ENCODE measurements around the gene AFG3L2. TPM values are rescaled to one million over a fixed set of nuclear protein-coding genes. Genes with fewer than 3 reads are reported as not detected.

AFG3L2 gene
- total RNA-seq, 1 donor from 2014 or later: 66.8 TPM

- no peak for DNase-seq (ENCODE audit: low spot score)
- H3K4me3 Mint-ChIP-seq: no peak overlapping the region
- H3K9me3 Mint-ChIP-seq: no peaks in the 10 kb centered on the region
- H3K36me3 Mint-ChIP-seq (ENCODE audit: low read depth): no peaks in the 10 kb centered on the region
- no peak overlapping the region for H3K27ac Mint-ChIP-seq
- peaks cover 19% of the 10 kb centered on the region for H3K4me1 Mint-ChIP-seq (ENCODE audit: low read depth)
- peaks cover 39% of the 10 kb centered on the region for H3K27me3 Mint-ChIP-seq (ENCODE audit: insufficient read depth)
- intact Hi-C loops (cut with micrococcal nuclease): loop anchor here (5.0 kb wide), 1 partner anchor 248 kb away; the partner anchor contains the start of gene SPIRE1
These were observed 32.4 kb upstream of the AFG3L2 start for GRCh38 chr18:12409469-12409868.

GRCh38 chr18:12408247-12408869 lies 31.3 kb upstream of the AFG3L2 start:
- intact Hi-C loops (cut with micrococcal nuclease): loop anchor here (5.0 kb wide), 1 partner anchor 249 kb away; the partner anchor contains the start of gene SPIRE1
- Mint-ChIP-seq H3K9me3 (no peaks in the 10 kb centered on the region), H3K27me3 (ENCODE audit: insufficient read depth) (peaks cover 47% of the 10 kb centered on the region), H3K4me3 (peak overlapping the region; percentile 76), H3K36me3 (ENCODE audit: low read depth) (no peaks in the 10 kb centered on the region), H3K4me1 (ENCODE audit: low read depth) (peaks cover 27% of the 10 kb centered on the region), H3K27ac (no peak overlapping the region)
- no peak for DNase-seq (ENCODE audit: low spot score)

DNA sequence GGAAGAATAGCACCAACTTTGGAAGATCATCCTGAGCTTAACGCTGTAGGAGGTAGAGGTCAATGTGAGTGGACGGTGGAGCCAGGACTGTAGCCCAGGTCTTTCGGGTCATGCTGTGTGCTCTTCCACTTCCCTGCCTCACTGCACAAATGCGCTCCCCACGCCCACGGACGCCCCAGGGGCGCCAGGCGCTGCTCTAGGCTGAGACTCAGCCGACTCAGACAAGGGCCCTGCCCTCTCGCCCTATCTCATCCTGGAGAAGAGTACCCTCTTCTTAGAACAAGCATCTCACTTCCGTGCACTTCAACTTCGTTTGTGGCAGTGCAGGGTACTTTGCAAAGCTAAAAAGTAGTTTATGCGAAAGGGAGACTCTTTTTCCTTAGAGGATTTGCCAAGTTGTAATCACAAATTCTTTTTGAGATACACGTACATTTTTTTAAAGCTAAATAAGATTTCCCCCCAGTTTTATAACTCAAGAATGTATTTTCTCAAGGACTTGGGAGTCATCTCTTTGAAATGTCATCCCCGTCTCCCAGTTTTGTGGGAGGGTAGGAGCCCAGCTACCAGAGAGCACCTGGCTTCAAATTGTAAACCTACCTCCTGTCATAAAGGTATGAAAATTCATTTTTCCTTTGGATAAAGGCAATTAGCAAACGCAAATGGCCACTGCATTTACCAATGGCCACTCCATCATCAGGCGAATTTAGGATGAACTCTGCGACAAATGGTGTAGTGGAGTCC lies 29.5 kb upstream of the AFG3L2 start:
- Mint-ChIP-seq H3K9me3 (no peaks in the 10 kb centered on the region), H3K36me3 (ENCODE audit: low read depth) (no peaks in the 10 kb centered on the region), H3K27me3 (ENCODE audit: insufficient read depth) (peaks cover 58% of the 10 kb centered on the region), H3K4me3 (peak overlapping the region; percentile 85), H3K27ac (no peak overlapping the region), H3K4me1 (ENCODE audit: low read depth) (peaks cover 28% of the 10 kb centered on the region)
- intact Hi-C loops (cut with micrococcal nuclease): loop anchor here (1.0 to 5.0 kb wide), 3 partner anchors 14 to 251 kb away; partner anchors contain the start of genes AFG3L2 and SPIRE1
- no peak for DNase-seq (ENCODE audit: low spot score)

DNA sequence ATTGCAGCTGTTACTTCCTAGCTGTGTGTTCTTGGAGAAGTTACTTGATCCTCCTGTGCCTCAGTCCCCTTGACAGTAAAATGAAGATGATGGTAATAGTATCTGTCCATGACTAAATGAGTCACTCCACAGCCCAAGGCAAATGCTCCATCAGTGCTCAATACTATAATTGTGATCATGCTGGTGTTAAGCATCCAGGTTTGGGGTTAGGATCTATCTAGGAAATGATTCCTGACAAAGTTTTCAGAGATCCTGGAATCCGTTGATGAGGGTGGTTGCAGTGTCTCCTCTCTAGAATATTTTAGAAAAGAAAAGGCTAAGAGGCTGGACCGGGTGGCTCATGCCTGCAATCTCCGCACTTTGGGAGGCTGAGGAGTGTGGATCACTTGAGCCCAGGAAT lies 28.0 kb upstream of the AFG3L2 start:
- Mint-ChIP-seq H3K9me3 (no peaks in the 10 kb centered on the region), H3K36me3 (ENCODE audit: low read depth) (no peaks in the 10 kb centered on the region), H3K4me1 (ENCODE audit: low read depth) (peaks cover 28% of the 10 kb centered on the region), H3K27ac (no peak overlapping the region), H3K4me3 (no peak overlapping the region), H3K27me3 (ENCODE audit: insufficient read depth) (peaks cover 58% of the 10 kb centered on the region)
- DNase-seq (ENCODE audit: low spot score): no peak
- intact Hi-C loops (cut with micrococcal nuclease): loop anchor here (5.0 kb wide), 1 partner anchor 252 kb away; the partner anchor contains the start of gene SPIRE1

GRCh38 chr18:12403601-12404506 lies 26.8 kb upstream of the AFG3L2 start:
- no peaks in the 10 kb centered on the region for H3K9me3 Mint-ChIP-seq
- intact Hi-C loops (cut with micrococcal nuclease): no loop called here
- no peak overlapping the region for H3K27ac Mint-ChIP-seq
- H3K27me3 Mint-ChIP-seq (ENCODE audit: insufficient read depth): peaks cover 56% of the 10 kb centered on the region
- no peaks in the 10 kb centered on the region for H3K36me3 Mint-ChIP-seq (ENCODE audit: low read depth)
- H3K4me1 Mint-ChIP-seq (ENCODE audit: low read depth): peaks cover 28% of the 10 kb centered on the region
- no peak for DNase-seq (ENCODE audit: low spot score)
- H3K4me3 Mint-ChIP-seq: no peak overlapping the region

- Mint-ChIP-seq H3K4me1 (ENCODE audit: low read depth) (peaks cover 20% of the 10 kb centered on the region), H3K9me3 (no peaks in the 10 kb centered on the region), H3K4me3 (no peak overlapping the region), H3K27me3 (ENCODE audit: insufficient read depth) (peaks cover 44% of the 10 kb centered on the region), H3K27ac (no peak overlapping the region), H3K36me3 (ENCODE audit: low read depth) (no peaks in the 10 kb centered on the region)
- intact Hi-C loops (cut with micrococcal nuclease): no loop called here
- DNase-seq (ENCODE audit: low spot score): no peak
These were observed 24.9 kb upstream of the AFG3L2 start for GRCh38 chr18:12401881-12402280.

DNA sequence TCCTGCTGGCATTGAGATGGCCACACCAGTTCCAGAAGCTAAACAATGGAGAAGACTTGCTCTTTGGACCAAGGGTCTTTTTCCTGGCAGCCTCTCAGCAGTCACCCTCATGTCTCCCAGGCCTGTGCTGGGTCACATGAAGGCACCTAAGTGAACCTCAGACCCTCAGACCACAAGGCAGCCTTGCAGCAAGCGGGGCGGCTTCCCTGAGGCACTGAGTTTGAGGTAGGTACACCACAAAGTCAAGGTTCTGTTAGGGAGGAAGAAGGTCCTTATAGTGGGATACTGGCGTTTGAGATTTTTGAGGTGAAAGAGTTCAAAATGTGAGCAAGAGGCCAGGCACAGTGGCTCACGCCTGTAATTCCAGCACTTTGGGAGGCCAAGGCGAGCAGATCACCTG lies 22.2 kb upstream of the AFG3L2 start:
- H3K27me3 Mint-ChIP-seq (ENCODE audit: insufficient read depth): peaks cover 25% of the 10 kb centered on the region
- no peaks in the 10 kb centered on the region for H3K36me3 Mint-ChIP-seq (ENCODE audit: low read depth)
- no peak for DNase-seq (ENCODE audit: low spot score)
- intact Hi-C loops (cut with micrococcal nuclease): no loop called here
- H3K4me1 Mint-ChIP-seq (ENCODE audit: low read depth): peaks cover 9% of the 10 kb centered on the region
- no peaks in the 10 kb centered on the region for H3K9me3 Mint-ChIP-seq
- no peak overlapping the region for H3K27ac Mint-ChIP-seq
- H3K4me3 Mint-ChIP-seq: no peak overlapping the region

- no peaks in the 10 kb centered on the region for H3K36me3 Mint-ChIP-seq (ENCODE audit: low read depth)
- intact Hi-C loops (cut with micrococcal nuclease): no loop called here
- H3K9me3 Mint-ChIP-seq: no peaks in the 10 kb centered on the region
- H3K4me3 Mint-ChIP-seq: no peak overlapping the region
- DNase-seq (ENCODE audit: low spot score): no peak
- no peak overlapping the region for H3K27ac Mint-ChIP-seq
- peaks cover 20% of the 10 kb centered on the region for H3K27me3 Mint-ChIP-seq (ENCODE audit: insufficient read depth)
- peaks cover 4% of the 10 kb centered on the region for H3K4me1 Mint-ChIP-seq (ENCODE audit: low read depth)
These were observed 21.6 kb upstream of the AFG3L2 start for GRCh38 chr18:12398625-12399024.

DNA sequence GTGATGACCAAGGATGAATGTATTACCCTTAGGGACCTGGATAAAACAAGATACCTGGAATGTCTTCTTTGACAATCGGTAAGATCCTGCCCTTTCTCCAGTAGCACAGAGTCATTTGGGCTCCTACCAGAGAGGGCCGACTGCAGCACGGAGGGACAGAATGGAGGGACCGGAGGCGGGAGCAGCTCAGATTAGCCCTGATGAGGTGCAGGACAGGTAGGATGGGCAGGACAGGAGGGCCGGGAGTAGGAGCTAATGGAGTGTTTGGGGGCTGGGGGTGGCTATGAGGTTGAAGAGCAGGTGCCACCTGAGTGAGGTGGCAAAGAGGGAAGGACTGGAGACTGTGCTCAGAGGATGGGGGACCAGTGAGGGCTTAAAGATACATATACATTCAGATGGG lies 20.8 kb upstream of the AFG3L2 start:
- Mint-ChIP-seq H3K9me3 (no peaks in the 10 kb centered on the region), H3K36me3 (ENCODE audit: low read depth) (no peaks in the 10 kb centered on the region), H3K4me1 (ENCODE audit: low read depth) (no peaks in the 10 kb centered on the region), H3K4me3 (no peak overlapping the region), H3K27me3 (ENCODE audit: insufficient read depth) (peaks cover 18% of the 10 kb centered on the region), H3K27ac (no peak overlapping the region)
- no peak for DNase-seq (ENCODE audit: low spot score)
- intact Hi-C loops (cut with micrococcal nuclease): no loop called here

- Mint-ChIP-seq H3K4me3 (no peak overlapping the region), H3K36me3 (ENCODE audit: low read depth) (no peaks in the 10 kb centered on the region)
These were observed 20.2 kb upstream of the AFG3L2 start for GRCh38 chr18:12397254-12397653.

DNA sequence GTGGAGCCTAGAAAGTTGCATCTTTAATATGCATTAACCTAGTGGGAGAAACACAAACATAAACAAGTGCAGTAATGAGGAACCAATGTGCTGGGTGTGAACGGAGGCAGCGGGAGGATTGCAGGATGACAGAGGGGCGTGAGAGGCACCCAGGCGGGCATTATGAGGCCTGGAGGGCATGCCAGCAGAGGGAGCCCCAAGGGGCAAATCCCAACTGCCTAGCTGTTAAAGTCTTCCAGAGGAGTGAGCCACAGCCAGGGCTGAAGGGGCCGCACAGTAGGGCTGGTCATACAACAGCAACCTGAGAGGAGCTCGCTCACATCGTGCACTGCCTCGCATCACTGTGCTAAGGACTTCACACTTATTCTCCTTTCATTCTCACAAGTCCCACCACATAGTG lies 17.4 kb upstream of the AFG3L2 start:
- intact Hi-C loops (cut with micrococcal nuclease): loop anchor here (5.0 kb wide), 2 partner anchors 148 to 308 kb away; partner anchors contain the start of genes CEP76 and PSMG2
- Mint-ChIP-seq H3K4me3 (no peak overlapping the region), H3K36me3 (ENCODE audit: low read depth) (no peaks in the 10 kb centered on the region), H3K27ac (no peak overlapping the region), H3K9me3 (no peaks in the 10 kb centered on the region), H3K4me1 (ENCODE audit: low read depth) (peaks cover 5% of the 10 kb centered on the region), H3K27me3 (ENCODE audit: insufficient read depth) (peaks cover 4% of the 10 kb centered on the region)
- DNase-seq (ENCODE audit: low spot score): no peak

More at GRCh38 chr18:12397254-12397653, 20.2 kb upstream of the AFG3L2 start:
- Mint-ChIP-seq H3K4me1 (ENCODE audit: low read depth) (no peaks in the 10 kb centered on the region), H3K9me3 (no peaks in the 10 kb centered on the region), H3K27ac (no peak overlapping the region), H3K27me3 (ENCODE audit: insufficient read depth) (peaks cover 14% of the 10 kb centered on the region)
- no peak for DNase-seq (ENCODE audit: low spot score)
- intact Hi-C loops (cut with micrococcal nuclease): no loop called here

DNA sequence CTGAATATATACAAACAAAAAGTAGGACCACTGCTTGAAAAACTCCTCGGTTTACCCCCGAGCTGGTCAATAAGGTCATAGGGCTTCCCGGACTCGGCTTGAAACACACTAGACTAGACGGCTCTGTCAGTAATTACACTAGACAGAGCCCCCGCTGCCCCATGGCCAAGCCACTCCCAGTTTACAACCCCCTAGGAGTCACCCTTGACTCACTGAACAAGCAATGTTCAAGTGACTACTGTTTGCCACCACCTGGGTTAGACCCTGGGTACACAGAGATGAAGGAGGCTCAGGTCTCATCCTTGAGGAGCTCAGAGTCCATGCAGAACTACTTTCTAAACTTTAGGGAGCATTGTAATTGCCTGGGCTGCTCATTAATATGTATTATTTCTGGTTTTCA lies 17.0 kb upstream of the AFG3L2 start:
- Mint-ChIP-seq H3K4me3 (no peak overlapping the region), H3K9me3 (no peaks in the 10 kb centered on the region), H3K27ac (no peak overlapping the region), H3K27me3 (ENCODE audit: insufficient read depth) (peaks cover 4% of the 10 kb centered on the region), H3K4me1 (ENCODE audit: low read depth) (peaks cover 5% of the 10 kb centered on the region), H3K36me3 (ENCODE audit: low read depth) (no peaks in the 10 kb centered on the region)
- intact Hi-C loops (cut with micrococcal nuclease): loop anchor here (5.0 kb wide), 2 partner anchors 148 to 308 kb away; partner anchors contain the start of genes CEP76 and PSMG2
- DNase-seq (ENCODE audit: low spot score): no peak
